Stimulated activated CD4-positive, alpha-beta T cell treated with anti-CD3 and anti-CD28 coated beads, Interleukin-2, amount 100 ng/mL, for 48 hours (primary cell): ENCODE results near the gene MLIP.
"Not testable (repeated sequence)": the region's sequence is repeated elsewhere in the genome, so short reads cannot be mapped to it uniquely, and the experiment has no call there.

ENCODE experiments used
- DNase-seq, 2 donors: peaks; one replicate each; pipeline ENCODE4 v3.0.0-alpha.2; 2020

Gene MLIP

DNA sequence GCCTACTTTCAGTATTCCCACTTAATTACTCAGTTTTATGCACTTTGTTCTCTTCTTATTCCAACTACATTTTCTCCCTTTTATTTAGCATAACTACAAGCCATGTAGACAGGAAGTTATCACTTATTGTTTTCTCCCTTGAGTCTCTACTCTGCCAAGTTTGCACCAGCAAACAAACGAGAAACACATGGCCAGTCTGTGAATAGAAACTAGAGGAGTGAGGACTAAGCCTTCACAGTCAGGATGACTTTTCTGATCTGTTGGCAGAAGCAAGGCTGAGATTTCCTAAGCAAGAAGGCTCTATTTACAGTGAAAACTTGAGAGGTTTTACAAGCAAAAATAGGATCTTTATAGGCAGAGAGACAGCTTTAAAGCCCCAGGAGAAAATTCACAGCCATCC, 127.2 kb downstream of the MLIP start:
- DNase-seq = no peak

- DNase-seq = no peak
These were observed 132.5 kb downstream of the MLIP start for GRCh38 chr6:54243699-54244098.

DNA sequence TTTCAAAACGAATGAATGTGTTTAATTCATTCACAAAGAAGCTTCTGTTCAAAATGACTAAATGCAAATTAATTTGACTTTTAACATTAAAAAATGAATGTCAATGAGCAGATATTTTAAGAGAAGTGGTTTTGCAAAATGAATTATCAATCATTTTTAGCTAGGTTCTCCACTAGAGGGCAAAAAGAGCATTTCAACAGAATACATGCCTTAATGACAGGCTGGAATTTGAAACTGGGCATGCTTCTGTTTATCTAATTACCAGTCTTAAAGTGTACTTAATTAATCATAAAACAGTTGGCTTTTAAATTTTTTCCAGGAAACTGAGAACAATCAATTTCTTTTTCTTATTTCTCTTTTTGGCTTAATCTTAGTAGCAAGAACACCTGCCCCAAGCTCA, 133.2 kb downstream of the MLIP start:
- no peak for DNase-seq

DNA sequence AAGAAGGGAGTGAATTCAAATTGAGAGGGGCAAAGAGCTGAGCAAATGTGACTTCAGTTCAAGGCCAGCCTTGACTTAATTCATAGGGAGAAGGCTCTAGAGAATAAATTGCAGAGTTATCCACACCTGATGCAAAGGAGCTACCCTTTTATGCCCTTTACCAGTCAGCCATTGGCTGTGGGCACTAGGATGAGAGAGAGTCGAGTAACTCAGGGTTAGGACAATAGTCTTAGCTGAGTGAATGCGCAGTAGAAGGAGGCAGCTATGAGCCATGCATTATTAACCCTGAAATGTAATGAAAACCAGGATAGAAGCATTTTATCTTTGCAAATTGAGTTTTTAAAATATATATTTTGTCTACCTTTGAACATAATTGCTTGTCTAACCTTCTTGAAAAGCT, 134.0 kb downstream of the MLIP start:
- DNase-seq = no peak

DNA sequence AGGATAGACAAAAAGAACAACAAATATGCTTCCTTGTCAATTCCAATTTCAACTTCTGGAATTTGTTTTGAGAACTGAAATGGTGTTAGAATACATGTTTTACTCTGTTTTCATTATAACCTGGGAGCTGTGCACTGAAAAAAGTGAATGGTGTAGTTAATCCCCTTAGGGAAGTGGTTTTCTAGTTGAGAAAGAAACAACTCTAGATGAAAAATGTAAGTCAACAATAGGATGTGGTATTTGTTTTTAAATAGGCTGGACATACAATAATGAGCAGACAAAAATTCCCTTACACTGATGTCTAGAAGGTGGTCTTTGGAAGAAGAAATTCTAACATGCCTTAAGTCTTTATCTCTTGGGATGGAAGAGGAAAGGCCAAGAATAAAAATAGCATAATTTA, 137.1 kb downstream of the MLIP start:
- DNase-seq = no peak

DNA sequence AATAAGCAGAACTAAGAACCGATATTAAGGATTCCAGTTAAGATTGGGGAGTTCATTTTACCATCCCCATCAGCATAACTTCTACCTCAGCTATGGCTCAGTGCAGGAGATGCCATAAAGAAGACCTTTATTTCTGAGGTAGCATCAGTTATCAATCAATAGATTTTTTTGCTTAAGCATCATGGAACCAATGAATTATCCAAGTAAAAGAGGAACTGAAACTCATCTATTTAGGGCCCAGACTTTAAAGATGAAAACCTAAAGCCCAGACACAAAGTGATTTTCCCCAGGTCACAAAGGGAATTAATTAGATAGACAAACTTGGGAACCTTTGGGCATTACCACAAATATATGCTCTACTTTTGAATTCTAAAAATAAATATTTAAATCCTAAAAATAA, 137.8 kb downstream of the MLIP start:
- no peak for DNase-seq

- not testable (repeated sequence) for DNase-seq
These were observed 138.6 kb downstream of the MLIP start for GRCh38 chr6:54249812-54250211.

DNA sequence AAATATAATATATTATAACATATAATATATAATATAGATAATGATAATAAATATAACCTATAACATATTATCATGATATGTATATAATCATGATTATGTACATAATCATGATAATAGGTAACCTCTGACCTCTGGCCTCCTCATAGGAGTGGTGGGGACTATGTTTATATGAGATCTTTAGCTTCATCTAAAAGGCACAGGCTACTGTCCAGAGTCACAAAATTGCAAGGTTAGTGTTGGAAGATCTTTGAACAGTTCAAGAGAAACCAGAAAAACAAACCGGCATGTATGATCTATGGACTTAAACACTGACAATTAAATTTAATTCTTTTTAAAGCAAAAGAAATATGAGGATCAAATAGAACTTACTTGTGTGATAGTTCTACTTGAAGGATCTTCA, 141.3 kb downstream of the MLIP start:
- DNase-seq = no peak

GRCh38 chr6:54252916-54253315, 141.7 kb downstream of the MLIP start:
- no peak for DNase-seq

GRCh38 chr6:54254886-54255285, 143.6 kb downstream of the MLIP start:
- DNase-seq = no peak

GRCh38 chr6:54255886-54256285, 144.6 kb downstream of the MLIP start:
- DNase-seq = no peak

- DNase-seq = no peak
These were observed 148.8 kb downstream of the MLIP start for GRCh38 chr6:54260025-54260424.

- DNase-seq = no peak
These were observed 151.3 kb downstream of the MLIP start for GRCh38 chr6:54262499-54262898.

DNA sequence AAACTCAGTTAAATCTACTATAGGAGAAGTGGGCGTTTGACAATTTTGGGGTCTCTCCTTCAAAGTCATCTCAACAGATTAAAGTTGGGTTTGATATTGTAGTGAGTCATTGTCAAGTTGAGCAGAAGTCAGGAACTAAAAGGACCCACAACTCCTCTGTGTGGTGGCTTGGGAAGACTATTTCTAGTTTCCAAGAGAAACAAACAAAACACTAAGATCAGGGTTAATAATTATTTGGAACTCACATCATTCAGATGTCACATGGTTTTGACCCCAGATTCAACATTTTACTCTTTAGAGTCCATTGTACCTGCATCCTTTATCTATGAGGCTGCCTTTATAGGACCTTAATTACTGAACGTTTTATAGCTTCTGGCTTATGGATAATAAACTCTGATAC, 151.7 kb downstream of the MLIP start:
- no peak for DNase-seq

- no peak for DNase-seq
These were observed 153.5 kb downstream of the MLIP start for GRCh38 chr6:54264581-54265272.

- DNase-seq = no peak
These were observed 155.2 kb downstream of the MLIP start for GRCh38 chr6:54266400-54266923.

- DNase-seq = no peak
These were observed 156.6 kb downstream of the MLIP start for GRCh38 chr6:54267798-54268197.

- DNase-seq = no peak
These were observed 162.1 kb downstream of the MLIP start for GRCh38 chr6:54273214-54273820.

GRCh38 chr6:54274383-54274782, 163.1 kb downstream of the MLIP start:
- DNase-seq = no peak

DNA sequence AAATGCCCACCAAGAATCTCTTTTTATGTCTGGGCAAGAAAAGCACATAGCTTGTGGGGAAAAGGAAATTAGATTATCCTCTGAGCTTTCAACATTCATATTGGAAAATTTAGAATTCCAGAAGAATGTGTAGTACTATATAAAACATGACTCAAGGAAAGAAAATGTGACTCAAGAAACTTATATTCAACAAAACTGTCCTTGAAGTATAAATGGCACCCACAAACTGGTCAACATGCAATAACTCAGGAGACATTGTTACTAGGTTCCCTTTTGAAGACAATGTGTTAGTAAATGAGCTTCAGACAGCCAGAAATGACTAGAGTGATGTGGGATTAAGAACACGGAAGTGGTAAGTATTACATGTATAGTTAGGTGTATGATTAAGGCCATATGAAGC, 170.9 kb downstream of the MLIP start:
- no peak for DNase-seq

DNA sequence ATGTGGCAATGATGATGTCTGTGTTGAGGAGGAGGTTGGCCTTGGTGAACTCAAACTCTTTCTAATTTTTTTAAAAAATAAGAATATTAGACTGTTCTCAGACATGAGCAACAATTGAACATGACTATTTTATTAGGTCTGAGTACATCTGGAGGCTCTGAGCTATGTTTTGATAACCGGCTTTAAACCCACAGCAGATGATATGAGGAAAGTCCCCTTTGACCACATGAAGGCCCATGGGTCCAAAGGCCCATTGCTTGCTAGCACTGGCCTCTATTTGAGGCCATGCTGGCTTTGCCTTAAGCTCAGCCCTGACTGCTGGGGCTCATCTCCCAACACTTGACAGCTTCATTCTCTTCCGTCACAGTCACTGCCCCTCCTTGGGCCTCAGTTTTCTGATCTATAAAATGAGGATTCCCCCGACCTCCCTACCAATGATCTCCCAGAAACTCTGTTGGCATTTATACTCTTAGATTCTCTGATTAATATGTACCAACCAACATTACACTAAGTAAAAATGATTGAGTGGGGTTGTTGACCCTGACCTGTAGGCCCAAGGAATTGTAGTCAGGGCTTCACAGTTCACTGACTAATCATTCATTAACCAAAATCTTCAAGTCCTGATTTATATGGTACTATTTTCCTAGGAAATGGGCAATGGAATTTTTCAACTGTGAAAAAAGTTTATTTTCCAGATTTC, 173.1 kb downstream of the MLIP start:
- DNase-seq = no peak

DNA sequence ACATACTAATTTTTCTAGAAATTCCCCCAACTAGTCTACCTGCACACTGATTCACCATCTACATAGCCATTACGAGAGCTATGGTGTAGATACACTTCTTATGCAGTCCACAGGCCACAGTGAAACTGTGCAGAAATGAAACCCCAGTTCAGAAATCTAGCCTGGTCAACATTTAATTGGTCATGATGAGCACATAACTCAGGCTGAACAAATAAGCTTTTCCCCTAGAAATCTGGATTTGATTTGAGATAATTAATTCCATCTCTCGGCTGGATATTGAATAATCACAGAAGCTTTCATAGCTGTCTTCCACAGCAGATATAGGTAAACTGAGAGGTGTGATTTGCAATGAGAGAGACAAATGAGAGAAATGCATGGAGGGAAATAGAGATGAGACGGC, 174.4 kb downstream of the MLIP start:
- DNase-seq = no peak

- no peak for DNase-seq
These were observed 174.9 kb downstream of the MLIP start for GRCh38 chr6:54286141-54286540.

DNA sequence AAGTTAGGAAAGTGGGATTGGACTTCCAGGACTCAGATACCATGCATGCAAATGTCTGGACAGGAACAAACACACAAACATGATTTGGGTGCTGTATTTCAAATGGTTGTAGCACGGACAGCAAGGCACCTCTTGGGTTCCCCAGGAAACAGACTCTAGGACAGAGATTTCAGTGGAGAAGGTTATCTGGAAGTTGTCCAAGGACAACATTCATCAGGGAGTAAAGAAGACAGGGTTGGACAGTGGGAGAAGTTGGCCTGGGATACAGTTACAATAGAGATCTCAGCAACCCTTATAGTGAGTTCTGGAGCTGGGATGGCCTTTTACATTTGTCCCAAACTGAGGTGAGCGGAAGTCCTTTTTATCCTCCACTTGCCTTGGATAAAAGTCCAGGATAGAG, 177.2 kb downstream of the MLIP start:
- DNase-seq = no peak
